Astrocyte (in vitro differentiated cells and primary cell): ENCODE data around the gene DCBLD2. TPM values are rescaled to one million over a fixed set of nuclear protein-coding genes. Genes with fewer than 3 reads are reported as not detected.

Experiments used
- DNase-seq: peaks from one replicate; pipeline ENCODE4 v3.0.0-alpha.2; 2010; ENCODE audit warnings: low read depth
- FAIRE-seq: peaks from 2 replicates; lab custom pipeline; 2011; peaks lifted over from hg19 to GRCh38; lab: Jason Lieb, UNC
- H2AFZ ChIP-seq: 2 replicates; pipeline ENCODE4 v1.6.0; 2012; ENCODE audit warnings: low read depth, low read length, inconsistent platforms
- H3K27ac ChIP-seq: 2 replicates; pipeline ENCODE4 v1.5.1; 2011; ENCODE audit warnings: low read depth, low read length, inconsistent platforms
- H3K27me3 ChIP-seq: 2 replicates; pipeline ENCODE4 v1.6.0; 2011; ENCODE audit warnings: low read length, inconsistent platforms; ENCODE audit not compliant: insufficient read depth
- H3K36me3 ChIP-seq: 2 replicates; pipeline ENCODE4 v1.5.1; 2011; ENCODE audit warnings: low read length, inconsistent platforms; ENCODE audit not compliant: insufficient read depth
- H3K4me1 ChIP-seq: 2 replicates; pipeline ENCODE4 v1.5.1; 2011; ENCODE audit warnings: low read length, inconsistent platforms; ENCODE audit not compliant: insufficient read depth
- H3K4me2 ChIP-seq: 2 replicates; pipeline ENCODE4 v1.6.0; 2012; ENCODE audit warnings: low read length, inconsistent platforms
- H3K4me3 ChIP-seq: 2 replicates; pipeline ENCODE4 v1.5.1; 2011; ENCODE audit warnings: low read depth, mild to moderate bottlenecking, low read length, inconsistent platforms; ENCODE audit not compliant: insufficient read depth
- H3K79me2 ChIP-seq: 2 replicates; pipeline ENCODE4 v1.6.0; 2012; ENCODE audit warnings: mild to moderate bottlenecking, low read length, inconsistent platforms; ENCODE audit not compliant: insufficient read depth
- H3K9ac ChIP-seq: 2 replicates; pipeline ENCODE4 v1.6.0; 2012; ENCODE audit warnings: mild to moderate bottlenecking, low read length, inconsistent platforms
- H3K9me3 ChIP-seq: 2 replicates; pipeline ENCODE4 v1.5.1; 2012; ENCODE audit warnings: low read depth, mild to moderate bottlenecking, low read length, inconsistent platforms; ENCODE audit not compliant: insufficient read depth
- H4K20me1 ChIP-seq: 2 replicates; pipeline ENCODE4 v1.6.0; 2012; ENCODE audit warnings: low read length, inconsistent platforms; ENCODE audit not compliant: insufficient read depth
- H3K27ac Mint-ChIP-seq: one replicate; pipeline ENCODE4 v1.8.0; 2021; ENCODE audit warnings: mild to moderate bottlenecking, mixed read lengths; ENCODE audit not compliant: unreplicated experiment
- H3K27me3 Mint-ChIP-seq: one replicate; pipeline ENCODE4 v1.8.0; 2021; ENCODE audit warnings: low read depth, mixed read lengths; ENCODE audit not compliant: unreplicated experiment
- H3K36me3 Mint-ChIP-seq: one replicate; pipeline ENCODE4 v1.8.0; 2021; ENCODE audit warnings: low read depth, mixed read lengths; ENCODE audit not compliant: unreplicated experiment
- H3K4me1 Mint-ChIP-seq: one replicate; pipeline ENCODE4 v1.8.0; 2021; ENCODE audit warnings: low read depth, mixed read lengths; ENCODE audit not compliant: unreplicated experiment
- H3K4me3 Mint-ChIP-seq: one replicate; pipeline ENCODE4 v1.8.0; 2021; ENCODE audit warnings: mild to moderate bottlenecking, moderate library complexity, mixed read lengths; ENCODE audit not compliant: unreplicated experiment
- H3K9me3 Mint-ChIP-seq: one replicate; pipeline ENCODE4 v1.8.0; 2021; ENCODE audit warnings: mild to moderate bottlenecking, mixed read lengths; ENCODE audit not compliant: unreplicated experiment
- EZH2 ChIP-seq: IDR thresholded peaks from 2 replicates; pipeline ENCODE4 v1.6.1; 2012; ENCODE audit warnings: mild to moderate bottlenecking, low read length, inconsistent platforms; ENCODE audit not compliant: insufficient read depth
- total RNA-seq: library from RNA; stranded (reverse); gene quantifications from 2 replicates; pipeline ENCODE4 v1.2.1, GENCODE V29; 2021
- TF ChIP-seq, protein P1 (sequence below): IDR thresholded peaks from 2 replicates; pipeline ENCODE4 v1.5.1; 2011; ENCODE audit warnings: low read depth, mild to moderate bottlenecking, inconsistent platforms, low read length, moderate library complexity; ENCODE audit not compliant: insufficient read depth

Gene DCBLD2
- total RNA-seq, 1 donor from 2014 or later = 243 TPM

- no peak overlapping the region for H3K27ac Mint-ChIP-seq
- no peak overlapping the region for H3K4me3 Mint-ChIP-seq
Measured at GRCh38 chr3:98763819-98764418, 137.6 kb downstream of the DCBLD2 start.

GRCh38 chr3:98763076-98763475 lies 138.4 kb downstream of the DCBLD2 start, which contains the start of gene ST3GAL6:
Gene ST3GAL6, plus strand, starts transcription at chr3:98763340. Its CDS starts 5,101 bp downstream, at chr3:98768441.
- no peak within 1 kb of the TSS for H3K27ac ChIP-seq
- FAIRE-seq = no peak

More at GRCh38 chr3:98763819-98764418, 137.6 kb downstream of the DCBLD2 start:
- Histone ChIP-seq H3K79me2 (no peaks in the 10 kb centered on the region), H3K36me3 (no peaks in the 10 kb centered on the region), H3K4me2 (no peak overlapping the region), H3K9ac (no peak overlapping the region), H3K4me1 (no peaks in the 10 kb centered on the region), H4K20me1 (no peaks in the 10 kb centered on the region), H2AFZ (no peak overlapping the region), H3K27ac (no peak overlapping the region), H3K9me3 (no peaks in the 10 kb centered on the region), H3K4me3 (no peak overlapping the region), H3K27me3 (no peaks in the 10 kb centered on the region)
- DNase-seq (no peak), FAIRE-seq (no peak)
- Mint-ChIP-seq H3K27me3 (no peaks in the 10 kb centered on the region), H3K9me3 (no peaks in the 10 kb centered on the region), H3K4me1 (peaks cover 9% of the 10 kb centered on the region), H3K36me3 (peaks cover 2% of the 10 kb centered on the region)
- TF ChIP-seq, protein P1, sequence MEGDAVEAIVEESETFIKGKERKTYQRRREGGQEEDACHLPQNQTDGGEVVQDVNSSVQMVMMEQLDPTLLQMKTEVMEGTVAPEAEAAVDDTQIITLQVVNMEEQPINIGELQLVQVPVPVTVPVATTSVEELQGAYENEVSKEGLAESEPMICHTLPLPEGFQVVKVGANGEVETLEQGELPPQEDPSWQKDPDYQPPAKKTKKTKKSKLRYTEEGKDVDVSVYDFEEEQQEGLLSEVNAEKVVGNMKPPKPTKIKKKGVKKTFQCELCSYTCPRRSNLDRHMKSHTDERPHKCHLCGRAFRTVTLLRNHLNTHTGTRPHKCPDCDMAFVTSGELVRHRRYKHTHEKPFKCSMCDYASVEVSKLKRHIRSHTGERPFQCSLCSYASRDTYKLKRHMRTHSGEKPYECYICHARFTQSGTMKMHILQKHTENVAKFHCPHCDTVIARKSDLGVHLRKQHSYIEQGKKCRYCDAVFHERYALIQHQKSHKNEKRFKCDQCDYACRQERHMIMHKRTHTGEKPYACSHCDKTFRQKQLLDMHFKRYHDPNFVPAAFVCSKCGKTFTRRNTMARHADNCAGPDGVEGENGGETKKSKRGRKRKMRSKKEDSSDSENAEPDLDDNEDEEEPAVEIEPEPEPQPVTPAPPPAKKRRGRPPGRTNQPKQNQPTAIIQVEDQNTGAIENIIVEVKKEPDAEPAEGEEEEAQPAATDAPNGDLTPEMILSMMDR = no peak
- no peak for TF ChIP-seq EZH2

More at GRCh38 chr3:98763076-98763475, 138.4 kb downstream of the DCBLD2 start, which contains the start of gene ST3GAL6:
- no peaks in the 10 kb centered on the region for H3K36me3 Mint-ChIP-seq
- no peak within 1 kb of the TSS for H3K9ac ChIP-seq
- no peak within 1 kb of the TSS for H3K4me3 Mint-ChIP-seq
- no peaks in the 10 kb centered on the region for H3K27me3 Mint-ChIP-seq
- H3K9me3 Mint-ChIP-seq = no peaks in the 10 kb centered on the region
- H3K36me3 ChIP-seq = no peaks in the 10 kb centered on the region
- H3K79me2 ChIP-seq = no peaks in the 10 kb centered on the region
- H3K4me1 Mint-ChIP-seq = peaks cover 9% of the 10 kb centered on the region
- no peak within 1 kb of the TSS for H3K27ac Mint-ChIP-seq
- H3K9me3 ChIP-seq = no peaks in the 10 kb centered on the region
- no peak within 1 kb of the TSS for H2AFZ ChIP-seq
- DNase-seq = no peak
- no peaks in the 10 kb centered on the region for H3K27me3 ChIP-seq
- H3K4me3 ChIP-seq = no peak within 1 kb of the TSS
- no peaks in the 10 kb centered on the region for H4K20me1 ChIP-seq
- H3K4me2 ChIP-seq = no peak within 1 kb of the TSS
- TF ChIP-seq, protein P1 = no peak
- TF ChIP-seq EZH2 = no peak
- H3K4me1 ChIP-seq = no peaks in the 10 kb centered on the region
